Umbilical cord (tissue), 2 donors: Measurements from ENCODE around the gene NKTR. TPM values are rescaled to one million over a fixed set of nuclear protein-coding genes. Genes with fewer than 3 reads are reported as not detected.
"Not testable (repeated sequence)": the region's sequence is repeated elsewhere in the genome, so short reads cannot be mapped to it uniquely, and the experiment has no call there.

Experiments used
- DNase-seq: peaks from one replicate; pipeline ENCODE4 v3.0.0-alpha.2; 2015; ENCODE audit warnings: low spot score
- total RNA-seq: library from RNA; depleted of rRNA; stranded (reverse); fragments of >200 nt; gene quantifications from one replicate; pipeline ENCODE4 v1.2.3, GENCODE V29; 2014; ENCODE audit warnings: low replicate concordance; ENCODE audit not compliant: insufficient read depth

The NKTR gene
- total RNA-seq, 1 donor from 2014 or later = 149 TPM

- no peak for DNase-seq
These were observed 4.8 kb upstream of the NKTR start for GRCh38 chr3:42595682-42596081.

- DNase-seq = not testable (repeated sequence)
These were observed 3.4 kb upstream of the NKTR start for GRCh38 chr3:42597098-42597497.

- peak; percentile 88 for DNase-seq
These were observed 631 bp downstream of the NKTR start for GRCh38 chr3:42600958-42601675.

- DNase-seq = no peak
These were observed 1.6 kb downstream of the NKTR start for GRCh38 chr3:42601896-42602581.

GRCh38 chr3:42602961-42603360 is 2.5 kb downstream of the NKTR start:
- no peak for DNase-seq

- no peak for DNase-seq
These were observed 5.2 kb downstream of the NKTR start for GRCh38 chr3:42605546-42606173.

- DNase-seq = peak; percentile 90
These were observed 8.1 kb downstream of the NKTR start for GRCh38 chr3:42608581-42608980.

GRCh38 chr3:42610976-42611375 is 10.5 kb downstream of the NKTR start:
- DNase-seq = peak; percentile 26

GRCh38 chr3:42612217-42612616 is 11.7 kb downstream of the NKTR start:
- DNase-seq = no peak

GRCh38 chr3:42612928-42613327 is 12.4 kb downstream of the NKTR start:
- DNase-seq = no peak

GRCh38 chr3:42613462-42613861 is 13.0 kb downstream of the NKTR start:
- no peak for DNase-seq

GRCh38 chr3:42631620-42632019 is 31.1 kb downstream of the NKTR start:
- DNase-seq = no peak

GRCh38 chr3:42632146-42632545 is 31.7 kb downstream of the NKTR start:
- no peak for DNase-seq

GRCh38 chr3:42633544-42633943 is 33.1 kb downstream of the NKTR start:
- DNase-seq = no peak

- DNase-seq = no peak
These were observed 34.6 kb downstream of the NKTR start for GRCh38 chr3:42635111-42635510.

- DNase-seq = no peak
These were observed 36.5 kb downstream of the NKTR start for GRCh38 chr3:42637001-42637400.

GRCh38 chr3:42638339-42638842 is 37.9 kb downstream of the NKTR start:
- DNase-seq = no peak

- no peak for DNase-seq
These were observed 38.7 kb downstream of the NKTR start for GRCh38 chr3:42639192-42639591.

GRCh38 chr3:42640129-42640528 is 39.6 kb downstream of the NKTR start:
- DNase-seq = no peak

- DNase-seq = no peak
These were observed 40.4 kb downstream of the NKTR start for GRCh38 chr3:42640771-42641370.

- no peak for DNase-seq
These were observed 47.5 kb downstream of the NKTR start for GRCh38 chr3:42647821-42648459.

- no peak for DNase-seq
These were observed 48.5 kb downstream of the NKTR start for GRCh38 chr3:42649006-42649405.
